ENCODE data around the gene ORM1.
A peak's percentile ranks its signal among the peaks of the same experiment; 100 is the strongest.

Gene ORM1

DNA sequence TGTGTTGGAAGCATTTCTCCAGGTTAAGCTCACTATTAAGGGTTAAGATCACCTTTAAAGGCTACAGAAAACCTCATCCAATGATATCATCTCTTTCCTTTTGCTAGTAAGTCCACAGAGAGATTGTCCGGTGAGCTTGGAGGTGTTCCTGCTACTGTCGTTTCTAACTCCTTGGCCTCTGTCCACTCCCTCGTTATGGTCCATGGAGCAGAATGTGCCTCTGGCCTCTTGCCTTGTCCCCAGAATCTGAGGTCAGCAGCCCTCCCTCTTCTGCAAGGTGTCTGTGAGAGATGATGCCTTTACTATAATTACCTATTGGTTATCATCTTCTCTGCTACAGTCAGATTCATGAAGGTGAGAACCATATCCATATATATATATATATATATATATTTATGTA is 21.8 kb downstream of the ORM1 start:
- peaks cover 20 to 50% (median 29%) of the 10 kb centered on the region in 10 experiments for H3K4me1 ChIP-seq
- H3K9ac ChIP-seq, result 0 out of 22 replicates have a peak overlapping the region, but pooled peaks of 2 of the 11 experiments have one; percentile 0 to 9
- H3K36me3 ChIP-seq, result peaks cover 92 to 95% (median 94%) of the 10 kb centered on the region in 11 experiments
- peaks cover 1 to 88% (median 51%) of the 10 kb centered on the region in 11 experiments; a peak in 20 of 22 replicates for H4K20me1 ChIP-seq
- no peaks in the 10 kb centered on the region for H3K9me3 ChIP-seq (replicated peaks in 1 of 11)
- H3K4me3 ChIP-seq, result no peak overlapping the region
- no peak overlapping the region for H3K4me2 ChIP-seq
- no peak overlapping the region; a peak in 2 of 22 replicates for H3K27ac ChIP-seq
- TF ChIP-seq Cebpa-rat (IDR thresholded peaks at IDR 0.05), result no peak
- no peaks in the 10 kb centered on the region for H3K27me3 ChIP-seq

GRCh38 chr9:114345493-114346065 is 22.7 kb downstream of the ORM1 start:
- Histone ChIP-seq H3K9ac (peak overlapping the region in 1 of 11 experiments; percentile 11; a peak in 1 of 22 replicates), H4K20me1 (peaks cover 0 to 83% (median 45%) of the 10 kb centered on the region in 11 experiments; a peak in 18 of 22 replicates), H3K36me3 (peaks cover 92 to 95% (median 94%) of the 10 kb centered on the region in 11 experiments)

DNA sequence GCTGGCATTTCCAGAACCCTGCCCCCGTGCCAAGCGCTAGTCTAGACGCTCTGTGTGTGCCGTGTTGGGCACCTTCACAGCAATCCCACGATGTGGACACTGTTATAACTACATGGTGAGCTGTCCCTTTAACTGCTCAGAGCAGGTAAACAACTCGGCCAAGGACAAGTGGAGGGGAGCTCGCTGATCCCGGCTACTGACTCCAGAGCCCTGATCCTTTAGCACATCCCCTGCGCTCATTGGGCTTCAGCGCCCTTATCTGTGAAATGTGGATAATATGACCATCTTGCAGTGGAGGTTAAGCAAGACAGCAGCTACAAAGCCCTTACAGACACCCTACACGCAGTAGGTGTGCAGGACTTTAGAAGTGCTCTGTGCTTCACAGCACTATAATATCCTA is 23.2 kb downstream of the ORM1 start:
- Histone ChIP-seq H3K4me2 (no peak overlapping the region), H3K36me3 (peaks cover 92 to 95% (median 94%) of the 10 kb centered on the region in 11 experiments), H4K20me1 (peaks cover 0 to 78% (median 42%) of the 10 kb centered on the region in 11 experiments; a peak in 17 of 22 replicates), H3K9ac (peak overlapping the region in 3 of 11 experiments; percentile 1 to 28 (median 11); a peak in 3 of 22 replicates), H3K27ac (peak overlapping the region in 3 of 11 experiments; percentile 4 to 20 (median 8); a peak in 4 of 22 replicates), H3K4me3 (no peak overlapping the region), H3K27me3 (no peaks in the 10 kb centered on the region), H3K4me1 (peaks cover 30 to 50% (median 37%) of the 10 kb centered on the region in 10 experiments), H3K9me3 (replicated peaks in 1 of 11) (no peaks in the 10 kb centered on the region)
- no peak for TF ChIP-seq Cebpa-rat (IDR thresholded peaks at IDR 0.05)

More at GRCh38 chr9:114345493-114346065, 22.7 kb downstream of the ORM1 start:
- H3K4me3 ChIP-seq, result no peak overlapping the region
- peak overlapping the region in 2 of 11 experiments; percentile 8 to 20; a peak in 3 of 22 replicates for H3K27ac ChIP-seq
- H3K4me1 ChIP-seq, result peaks cover 28 to 50% (median 34%) of the 10 kb centered on the region in 10 experiments
- no peaks in the 10 kb centered on the region for H3K27me3 ChIP-seq
- no peak overlapping the region for H3K4me2 ChIP-seq
- no peaks in the 10 kb centered on the region for H3K9me3 ChIP-seq (replicated peaks in 1 of 11)
- TF ChIP-seq Cebpa-rat (IDR thresholded peaks at IDR 0.05), result no peak

- Histone ChIP-seq H3K9me3 (replicated peaks in 1 of 11) (no peaks in the 10 kb centered on the region), H4K20me1 (peaks cover 0 to 65% (median 30%) of the 10 kb centered on the region in 11 experiments; a peak in 15 of 22 replicates), H3K36me3 (peaks cover 93 to 96% (median 95%) of the 10 kb centered on the region in 11 experiments), H3K9ac (peak overlapping the region; percentile 58 to 76 (median 70); a peak in 15 of 22 replicates), H3K4me1 (peaks cover 30 to 54% (median 51%) of the 10 kb centered on the region in 10 experiments), H3K4me3 (no peak overlapping the region; a peak in 1 of 20 replicates), H3K27me3 (no peaks in the 10 kb centered on the region), H3K4me2 (peak overlapping the region in 10 of 11 experiments; percentile 73 to 96 (median 82); a peak in 19 of 22 replicates), H3K27ac (peak overlapping the region in 9 of 11 experiments; percentile 71 to 85 (median 79); a peak in 17 of 22 replicates)
- no peak for TF ChIP-seq Cebpa-rat (IDR thresholded peaks at IDR 0.05)
Measured at GRCh38 chr9:114347675-114348074, 24.8 kb downstream of the ORM1 start.

- Histone ChIP-seq H3K9me3 (replicated peaks in 1 of 11) (no peaks in the 10 kb centered on the region), H3K4me2 (peak overlapping the region; percentile 73 to 96 (median 83)), H3K4me3 (peak overlapping the region in 6 of 10 experiments; percentile 22 to 43 (median 28); a peak in 10 of 20 replicates), H4K20me1 (peaks cover 0 to 59% (median 27%) of the 10 kb centered on the region in 11 experiments; a peak in 15 of 22 replicates), H3K27me3 (no peaks in the 10 kb centered on the region), H3K9ac (peak overlapping the region; percentile 58 to 76 (median 70); a peak in 21 of 22 replicates), H3K4me1 (peaks cover 30 to 61% (median 58%) of the 10 kb centered on the region in 10 experiments), H3K36me3 (peaks cover 93 to 96% (median 95%) of the 10 kb centered on the region in 11 experiments), H3K27ac (peak overlapping the region; percentile 36 to 85 (median 76); a peak in 21 of 22 replicates)
- TF ChIP-seq Cebpa-rat (IDR thresholded peaks at IDR 0.05), result no peak
Measured at GRCh38 chr9:114348261-114348905, 25.5 kb downstream of the ORM1 start.

GRCh38 chr9:114348906-114349482 is 26.1 kb downstream of the ORM1 start:
- Histone ChIP-seq H3K9ac (peak overlapping the region; percentile 58 to 79 (median 70); a peak in 21 of 22 replicates), H3K27me3 (no peaks in the 10 kb centered on the region), H3K4me1 (peaks cover 30 to 67% (median 63%) of the 10 kb centered on the region in 10 experiments), H3K4me3 (peak overlapping the region in 5 of 10 experiments; percentile 28 to 43 (median 38); a peak in 7 of 20 replicates), H3K4me2 (peak overlapping the region; percentile 73 to 96 (median 84)), H4K20me1 (peaks cover 0 to 53% (median 26%) of the 10 kb centered on the region in 11 experiments; a peak in 14 of 22 replicates), H3K36me3 (peaks cover 93 to 96% (median 95%) of the 10 kb centered on the region in 11 experiments), H3K9me3 (replicated peaks in 1 of 11) (no peaks in the 10 kb centered on the region), H3K27ac (peak overlapping the region; percentile 36 to 92 (median 79); a peak in 21 of 22 replicates)
- peak in 3 of 11 experiments; percentile 19 to 73 (median 42); a peak in 4 of 22 replicates for TF ChIP-seq Cebpa-rat (IDR thresholded peaks at IDR 0.05)

GRCh38 chr9:114349713-114350480 is 27.0 kb downstream of the ORM1 start:
- peak overlapping the region; percentile 20 to 92 (median 79); a peak in 21 of 22 replicates for H3K27ac ChIP-seq
- no peak for TF ChIP-seq Cebpa-rat (IDR thresholded peaks at IDR 0.05)
- H3K9me3 ChIP-seq (replicated peaks in 1 of 11), result no peaks in the 10 kb centered on the region
- peak overlapping the region; percentile 62 to 96 (median 84) for H3K4me2 ChIP-seq
- peak overlapping the region; percentile 15 to 79 (median 64); a peak in 19 of 22 replicates for H3K9ac ChIP-seq
- H3K27me3 ChIP-seq, result no peaks in the 10 kb centered on the region
- peak overlapping the region in 5 of 10 experiments; percentile 1 to 42 (median 30); a peak in 3 of 20 replicates for H3K4me3 ChIP-seq
- peaks cover 0 to 44% (median 22%) of the 10 kb centered on the region in 11 experiments; a peak in 14 of 22 replicates for H4K20me1 ChIP-seq
- peaks cover 93 to 96% (median 94%) of the 10 kb centered on the region in 11 experiments for H3K36me3 ChIP-seq
- peaks cover 30 to 73% (median 64%) of the 10 kb centered on the region in 10 experiments for H3K4me1 ChIP-seq

Data from BLaER1 treated with 17β-estradiol and CSF1 and Interleukin-3, amounts not matched to agents 10 nM and 100 nM (cell line).